ENCODE data around the gene ANO1.
"Not testable (repeated sequence)": the region's sequence is repeated elsewhere in the genome, so short reads cannot be mapped to it uniquely, and the experiment has no call there.

ANO1 gene

DNA sequence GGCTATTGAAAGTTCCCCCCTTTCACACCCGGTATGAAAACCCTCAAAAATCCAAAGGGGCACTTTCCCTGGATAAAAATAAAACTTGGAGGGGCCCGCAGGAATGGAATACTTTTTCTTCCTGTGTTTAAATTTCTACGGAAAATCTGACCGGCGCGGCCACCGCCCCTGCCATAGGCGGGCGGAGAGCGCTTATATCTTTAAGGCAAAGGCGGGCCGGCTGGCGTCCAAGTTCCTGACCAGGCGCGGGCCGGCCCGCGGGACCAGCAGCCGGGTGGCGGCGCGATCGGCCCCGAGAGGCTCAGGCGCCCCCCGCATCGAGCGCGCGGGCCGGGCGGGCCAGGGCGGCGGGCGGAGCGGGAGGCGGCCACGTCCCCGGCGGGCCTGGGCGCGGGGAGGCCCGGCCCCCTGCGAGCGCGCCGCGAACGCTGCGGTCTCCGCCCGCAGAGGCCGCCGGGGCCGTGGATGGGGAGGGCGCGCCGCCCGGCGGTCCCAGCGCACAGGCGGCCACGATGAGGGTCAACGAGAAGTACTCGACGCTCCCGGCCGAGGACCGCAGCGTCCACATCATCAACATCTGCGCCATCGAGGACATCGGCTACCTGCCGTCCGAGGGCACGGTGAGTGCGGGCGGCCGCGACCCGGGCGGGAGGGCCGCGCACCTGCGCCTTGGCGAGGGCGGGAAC lies at the start of gene ANO1:
Gene ANO1, plus strand, starts transcription at position 223 of the 686 bp plus-strand sequence. Its CDS starts 290 bp downstream, at position 513.
- DNase-seq, result no peak

DNA sequence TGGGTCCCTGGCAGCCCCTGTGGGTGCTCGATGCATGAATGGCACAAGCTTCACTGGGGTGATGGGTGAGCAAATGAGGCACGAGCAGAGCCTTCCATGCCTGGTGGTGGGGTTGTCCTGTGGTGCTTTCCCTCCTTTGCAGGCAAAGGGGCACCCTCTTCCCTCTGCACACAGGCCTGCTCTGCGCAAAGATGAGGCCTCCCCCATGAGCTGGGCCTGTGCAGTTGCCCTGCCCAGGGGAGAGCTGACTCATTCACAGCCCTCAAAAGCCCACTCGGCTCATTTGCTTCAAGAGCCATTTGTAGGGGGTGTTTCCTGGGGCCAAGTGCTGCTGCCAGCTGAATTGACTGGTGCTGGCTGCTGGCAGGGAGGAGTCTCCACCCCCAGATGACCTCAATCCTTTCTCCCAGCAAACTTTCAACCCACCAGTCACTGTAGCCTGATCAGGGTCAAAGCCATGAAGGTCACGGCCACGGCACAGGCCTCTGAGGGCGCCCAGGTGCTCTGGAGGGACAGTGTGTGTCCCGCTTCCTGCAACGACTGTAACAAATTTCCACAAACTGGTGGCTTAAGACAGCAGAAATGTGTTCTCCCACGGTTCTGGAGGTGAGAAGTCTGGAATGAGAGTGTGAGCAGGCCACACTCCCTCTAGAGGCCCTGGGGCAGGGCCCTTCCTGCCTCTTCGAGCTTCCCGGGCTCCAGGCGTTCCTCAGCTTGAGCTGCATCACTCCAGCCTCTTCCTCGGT lies 48.8 kb upstream of the ANO1 start:
- DNase-seq, result no peak

DNA sequence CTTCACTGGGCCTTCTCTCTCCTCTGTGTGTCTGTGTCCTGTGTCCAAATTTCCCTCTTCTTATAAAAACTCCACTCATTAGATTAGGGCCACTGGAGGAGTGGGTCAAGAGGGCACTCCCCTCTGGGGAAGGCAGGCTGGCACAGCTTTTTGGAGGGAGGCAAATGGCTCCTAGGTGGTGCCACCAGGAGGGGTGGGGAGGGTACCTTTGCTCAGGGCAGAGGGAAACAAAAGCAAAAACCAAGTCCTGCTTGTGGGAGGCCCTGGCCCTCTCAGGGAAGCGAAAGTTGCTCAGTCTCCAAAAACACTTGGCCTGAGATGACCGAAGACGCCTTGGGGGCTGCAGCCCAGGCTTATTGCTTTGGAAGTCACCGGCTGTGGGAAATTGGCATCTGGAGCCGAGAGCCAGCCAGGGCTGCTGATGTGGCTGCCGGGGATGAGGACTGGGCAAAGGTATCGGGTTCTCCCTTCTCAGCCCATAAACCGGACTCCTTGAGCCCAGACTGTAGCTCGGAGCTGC lies 48.2 kb upstream of the ANO1 start:
- no peak for DNase-seq

DNA sequence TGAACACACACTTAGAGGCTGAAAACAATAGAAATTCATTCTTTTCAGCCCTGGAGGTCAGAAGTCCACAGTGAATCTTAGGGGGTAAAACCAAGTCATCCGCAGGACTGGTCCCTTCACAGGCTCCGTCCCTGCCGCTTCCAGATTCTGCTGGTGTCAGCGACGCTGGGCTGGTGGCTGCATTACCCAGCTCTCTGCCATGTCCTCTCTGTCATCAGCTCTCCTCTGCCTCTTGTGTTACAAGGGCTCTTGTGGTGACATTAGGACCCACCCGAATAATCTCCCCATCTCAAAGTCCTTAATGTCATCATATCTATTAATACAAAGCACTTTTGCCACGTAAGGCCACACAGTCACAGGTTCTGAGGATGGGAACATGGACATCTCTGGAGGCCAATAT lies 47.7 kb upstream of the ANO1 start:
- DNase-seq, result no peak

DNA sequence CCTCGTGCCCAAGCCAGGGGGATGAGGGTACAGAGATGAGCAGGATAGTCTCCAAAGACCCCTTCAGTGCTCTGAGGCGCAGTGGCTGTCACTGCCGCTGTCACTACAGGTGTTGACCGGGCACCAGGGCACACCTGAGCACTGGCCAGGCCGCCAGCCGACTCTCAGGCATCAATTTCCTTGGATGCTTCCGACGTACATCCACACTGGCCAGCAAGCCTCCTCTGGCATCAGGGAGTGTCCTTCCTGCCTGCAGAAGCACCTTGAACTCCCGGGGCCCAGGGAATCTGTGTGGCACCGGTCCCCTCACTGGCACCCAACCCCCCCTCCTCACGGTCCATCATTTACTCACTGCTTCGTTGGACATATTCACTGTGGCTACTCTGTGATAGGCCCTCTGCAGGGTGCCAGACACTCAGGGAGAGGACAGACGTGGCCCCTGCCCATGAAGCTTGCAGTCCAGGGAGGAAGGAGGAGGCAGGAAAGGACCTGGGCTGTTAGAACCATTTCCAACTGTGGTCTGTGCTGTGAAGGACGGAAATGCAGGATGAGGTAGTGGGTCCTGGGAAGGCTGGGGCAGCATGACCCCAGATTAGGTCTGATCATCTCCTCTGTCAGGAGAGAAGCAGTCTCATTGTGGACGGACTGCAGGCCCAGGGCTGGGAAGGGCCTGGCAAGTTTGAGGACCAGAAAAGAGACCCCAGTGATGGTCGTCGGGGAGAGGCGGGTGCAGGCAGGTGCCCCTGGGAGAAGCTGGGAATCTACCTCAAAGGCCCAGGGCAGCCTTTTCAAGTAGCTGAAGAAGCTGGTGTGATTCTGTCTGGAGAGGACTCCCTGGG lies 46.3 kb upstream of the ANO1 start:
- no peak for DNase-seq

DNA sequence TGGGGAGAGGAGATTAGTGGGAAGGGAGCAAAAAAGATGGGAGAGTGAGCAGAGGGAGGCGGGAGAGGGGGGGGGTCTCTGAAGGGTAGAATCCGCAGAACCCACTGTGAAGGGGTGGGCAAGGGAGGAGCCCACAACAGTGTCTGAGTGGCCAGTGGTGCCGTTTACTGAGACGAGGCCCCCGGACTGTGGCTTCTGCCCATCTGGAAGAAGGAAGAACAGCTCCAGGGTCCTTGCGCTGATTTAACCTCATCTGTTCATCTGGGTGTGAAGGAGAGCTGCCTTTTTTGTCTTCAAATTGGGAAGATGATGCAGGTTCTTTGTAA lies 45.7 kb upstream of the ANO1 start:
- DNase-seq, result no peak

DNA sequence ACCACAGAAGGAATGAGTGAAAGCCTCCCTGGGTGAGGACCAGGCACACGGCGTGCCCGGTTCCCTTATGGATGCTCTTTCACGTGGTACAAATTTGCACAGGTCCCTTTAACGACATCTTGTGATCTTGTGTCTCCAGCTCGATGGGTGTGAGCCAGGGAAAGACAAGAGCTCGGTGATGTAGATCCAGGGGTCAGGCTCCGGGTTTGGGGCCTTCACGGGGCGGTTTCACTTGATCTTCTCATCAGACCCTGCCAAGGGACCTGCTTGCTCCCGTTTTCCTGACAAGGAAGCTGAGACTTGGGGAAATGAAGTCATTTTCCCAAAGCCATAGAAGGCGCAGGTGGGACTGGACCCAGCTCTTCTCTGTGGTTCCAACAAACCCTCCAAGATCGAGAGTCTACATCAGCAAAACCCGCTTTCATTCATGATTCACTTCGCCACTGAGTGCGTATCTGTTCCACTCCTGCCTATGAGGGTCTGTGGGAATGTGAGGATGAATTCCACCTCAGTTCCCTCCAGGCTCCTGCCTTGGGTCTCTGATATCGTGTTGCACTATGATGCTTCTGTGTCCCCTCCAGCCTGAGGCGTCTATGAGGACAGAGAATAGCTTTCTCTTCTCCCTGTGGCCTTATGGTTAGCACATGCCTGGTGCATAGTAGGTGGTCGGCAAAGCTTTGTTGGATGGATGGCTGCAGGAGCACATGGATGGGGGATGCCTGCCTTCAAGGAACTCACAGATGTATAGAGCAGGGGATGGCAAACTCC lies 45.0 kb upstream of the ANO1 start:
- no peak for DNase-seq

DNA sequence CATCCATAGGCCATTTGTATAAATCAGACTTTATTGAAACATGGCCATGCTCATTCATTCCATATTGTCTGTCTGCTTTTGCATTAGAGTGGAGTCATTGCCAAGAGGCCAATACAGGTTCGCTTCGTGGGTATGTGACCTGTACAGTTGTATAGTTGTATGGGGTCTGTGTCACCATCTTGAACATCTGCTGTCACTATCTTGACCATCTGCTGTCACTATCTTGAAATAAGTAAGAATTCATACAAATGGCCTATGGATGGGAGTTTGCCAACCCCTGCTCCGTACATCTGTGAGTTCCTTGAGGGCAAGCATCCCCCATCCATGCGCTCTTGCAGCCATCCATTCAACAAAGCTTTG lies 44.4 kb upstream of the ANO1 start:
- no peak for DNase-seq

DNA sequence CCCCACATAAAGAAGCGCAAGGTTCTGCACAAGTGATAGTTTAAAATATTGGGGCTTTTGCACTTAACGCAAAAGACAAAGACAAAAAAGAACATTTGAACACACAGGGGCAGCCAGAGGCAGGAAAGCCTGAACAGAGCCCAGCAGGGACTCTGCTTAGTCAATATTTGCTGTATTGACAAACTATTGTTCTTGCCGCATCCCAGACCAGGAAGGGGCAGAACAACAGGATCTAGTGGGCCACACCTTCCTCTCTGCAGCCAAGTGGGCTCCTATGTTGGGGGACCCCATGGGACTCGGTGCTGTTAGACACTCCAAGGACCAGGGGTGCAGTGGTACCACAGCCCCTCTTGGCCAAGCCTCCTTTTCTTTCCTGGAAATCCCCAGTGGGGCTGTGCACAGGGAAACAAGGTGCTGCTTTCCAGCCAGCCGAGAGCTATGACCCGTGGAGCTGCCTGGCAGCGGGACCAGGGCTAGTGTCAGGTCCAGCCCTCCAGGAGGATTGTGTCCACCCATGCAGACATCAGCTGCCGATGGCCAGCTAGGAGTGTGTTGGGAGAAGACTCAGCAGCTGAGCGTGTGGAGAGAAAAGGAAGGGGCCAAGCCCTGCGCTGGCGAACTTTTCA lies 43.3 kb upstream of the ANO1 start:
- DNase-seq, result no peak

DNA sequence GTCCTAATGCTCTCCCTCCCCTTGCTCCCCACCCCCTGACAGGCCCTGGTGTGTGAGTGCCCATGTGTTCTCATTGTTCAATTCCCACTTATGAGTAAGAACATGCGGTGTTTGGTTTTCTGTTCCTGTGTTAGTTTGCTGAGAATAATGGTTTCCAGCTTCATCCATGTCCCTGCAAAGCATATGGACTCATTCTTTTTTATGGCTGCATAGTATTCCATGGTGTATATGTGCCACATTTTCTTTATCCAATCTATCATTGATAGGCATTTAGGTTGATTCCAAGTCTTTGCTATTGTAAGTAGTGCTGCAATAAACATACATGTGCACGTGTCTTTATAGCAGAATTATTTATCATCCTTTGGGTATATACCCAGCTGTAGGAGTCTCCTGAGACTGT lies 42.5 kb upstream of the ANO1 start:
- not testable (repeated sequence) for DNase-seq

DNA sequence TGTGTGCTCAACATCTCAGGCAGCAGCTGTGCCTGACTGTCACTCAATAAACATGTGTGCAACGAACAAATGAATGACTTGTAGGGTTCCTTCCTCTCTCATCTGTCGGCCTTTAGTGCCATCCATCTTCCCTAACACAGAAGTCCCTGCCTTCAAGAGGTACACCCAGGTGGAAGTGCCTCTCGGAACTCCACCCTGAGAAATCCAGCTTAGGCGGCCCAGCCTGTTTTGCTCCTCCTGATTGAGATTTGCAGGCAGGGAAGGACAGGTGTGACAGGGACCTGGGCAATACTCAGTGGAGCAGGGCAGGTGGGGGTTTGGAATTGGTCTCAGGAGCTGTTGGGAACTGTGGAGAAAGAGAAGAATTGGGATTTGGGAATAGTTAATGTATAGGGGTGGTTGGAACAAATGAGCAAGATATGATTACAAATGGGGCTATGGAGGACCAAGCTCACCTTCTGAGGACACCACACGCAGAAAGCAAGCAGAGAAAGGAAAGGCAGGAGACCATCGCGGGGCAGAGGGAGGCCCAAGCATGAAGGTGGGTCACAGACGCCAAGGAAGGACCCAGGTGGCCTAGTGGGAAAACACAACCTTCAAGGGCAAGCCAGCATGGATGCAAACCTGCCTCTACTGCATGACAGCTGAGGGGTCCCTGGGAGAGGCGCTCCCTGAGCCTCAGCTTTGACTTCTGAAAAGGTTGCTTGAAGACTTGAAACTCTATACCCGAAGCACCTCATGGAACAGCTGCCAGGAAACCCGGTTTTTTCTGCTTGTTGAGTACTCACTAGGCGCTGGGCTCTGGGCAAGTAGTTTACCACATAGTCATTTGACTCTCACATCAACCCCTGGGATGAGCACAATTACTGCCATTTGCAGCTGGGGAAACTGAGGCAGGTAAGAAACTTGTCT lies 40.9 kb upstream of the ANO1 start:
- no peak for DNase-seq

DNA sequence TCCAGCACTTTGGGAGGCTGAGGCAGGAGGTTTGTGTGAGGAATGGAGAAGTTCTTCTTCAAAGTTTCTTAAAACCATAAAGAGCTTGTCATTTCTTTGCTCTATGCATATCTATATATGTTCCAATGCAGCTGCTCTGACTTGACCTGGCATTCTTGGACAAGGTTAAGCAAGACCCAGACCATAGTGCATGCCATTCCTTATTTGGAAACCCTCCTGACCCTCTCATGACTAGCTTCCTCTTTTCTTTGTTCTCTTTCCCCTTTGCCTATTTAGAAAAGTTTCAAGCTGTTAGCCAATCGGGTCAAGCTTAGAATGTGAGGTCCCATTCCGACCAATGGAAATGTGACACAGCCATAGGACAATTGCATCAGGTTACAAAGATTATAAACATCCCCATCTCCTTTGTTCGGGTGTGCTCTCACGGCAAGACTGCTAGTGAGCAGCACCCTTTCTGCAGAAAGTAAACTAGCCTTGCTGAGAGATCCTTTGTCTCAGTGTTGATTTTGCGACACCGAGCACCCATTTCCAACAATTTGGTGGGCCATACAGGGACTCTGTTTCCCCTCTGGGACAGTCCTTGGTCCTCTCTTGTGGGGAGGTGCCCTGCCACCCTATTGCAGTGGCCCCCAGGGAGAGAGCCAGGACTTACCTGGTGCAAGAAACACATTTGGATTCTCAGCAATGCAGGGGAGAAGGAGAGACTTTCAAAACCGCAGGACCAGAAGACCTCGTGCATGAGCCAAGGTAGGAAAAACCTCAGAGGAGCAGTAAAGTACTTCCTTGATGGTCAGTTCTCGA lies 39.9 kb upstream of the ANO1 start:
- DNase-seq, result no peak

DNA sequence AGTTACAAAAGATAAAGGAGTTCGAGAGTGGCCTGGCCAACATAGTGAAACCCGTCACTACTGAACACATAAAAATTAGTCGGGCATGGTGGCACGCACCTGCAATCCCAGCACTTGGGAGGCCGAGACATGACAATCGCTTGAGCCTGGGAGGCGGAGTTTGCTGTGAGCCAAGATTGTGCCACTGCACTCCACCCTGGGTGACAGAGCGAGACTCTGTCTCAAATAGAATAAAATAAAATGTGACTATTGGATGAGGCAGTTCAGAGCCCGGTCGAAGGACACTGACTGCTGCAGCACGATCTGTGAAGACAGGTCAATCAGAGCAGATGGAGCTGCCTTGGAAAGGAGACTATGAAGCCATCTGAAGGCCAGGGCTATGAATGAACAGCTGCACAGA lies 37.7 kb upstream of the ANO1 start:
- DNase-seq, result no peak

DNA sequence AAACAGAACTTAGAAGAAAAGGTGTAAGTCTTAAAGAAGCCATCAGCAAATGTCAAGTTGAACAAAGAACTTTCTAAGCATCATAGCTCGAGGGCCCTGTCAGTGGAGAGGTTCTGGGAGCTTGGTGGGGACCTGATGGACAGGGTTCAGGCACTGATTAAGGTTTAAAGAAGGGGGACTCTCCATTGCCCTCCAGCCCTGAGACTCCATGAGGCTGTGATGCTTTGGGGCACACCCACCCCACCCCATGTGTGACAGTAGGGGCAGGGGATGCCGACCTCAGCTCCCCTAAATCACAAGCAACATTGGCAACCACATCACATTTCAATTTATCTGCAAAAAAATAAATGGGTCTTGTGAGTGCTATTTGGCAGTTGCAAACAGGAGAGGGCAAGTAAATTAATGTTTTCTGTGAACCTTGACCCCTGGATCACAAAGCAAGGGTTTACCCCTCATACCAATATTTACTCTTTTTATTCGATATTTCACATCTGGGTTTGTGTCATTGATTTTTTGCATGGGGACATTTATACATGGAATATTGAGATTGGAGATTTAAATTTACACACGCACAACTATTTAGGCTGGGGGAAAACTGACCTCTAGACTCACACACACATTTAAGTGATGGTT lies 37.1 kb upstream of the ANO1 start:
- no peak for DNase-seq

DNA sequence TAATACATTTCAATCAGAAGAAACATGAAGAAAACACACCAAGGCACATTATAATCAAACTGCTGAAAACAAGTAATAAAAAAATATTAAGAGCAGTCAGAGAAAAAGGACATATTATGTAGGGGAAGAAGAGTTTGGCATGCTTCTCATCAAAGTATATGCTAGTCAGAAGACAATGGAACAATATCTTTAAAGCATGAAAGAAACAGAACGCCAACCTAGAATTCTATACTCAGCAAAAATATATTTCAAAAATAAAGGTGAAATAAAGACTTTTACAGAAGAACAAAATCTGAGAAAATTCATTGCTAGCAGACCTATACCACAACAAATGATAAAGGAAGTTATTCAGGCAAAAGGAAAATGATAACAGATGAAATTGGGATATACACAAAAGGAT lies 34.6 kb upstream of the ANO1 start:
- DNase-seq, result no peak

DNA sequence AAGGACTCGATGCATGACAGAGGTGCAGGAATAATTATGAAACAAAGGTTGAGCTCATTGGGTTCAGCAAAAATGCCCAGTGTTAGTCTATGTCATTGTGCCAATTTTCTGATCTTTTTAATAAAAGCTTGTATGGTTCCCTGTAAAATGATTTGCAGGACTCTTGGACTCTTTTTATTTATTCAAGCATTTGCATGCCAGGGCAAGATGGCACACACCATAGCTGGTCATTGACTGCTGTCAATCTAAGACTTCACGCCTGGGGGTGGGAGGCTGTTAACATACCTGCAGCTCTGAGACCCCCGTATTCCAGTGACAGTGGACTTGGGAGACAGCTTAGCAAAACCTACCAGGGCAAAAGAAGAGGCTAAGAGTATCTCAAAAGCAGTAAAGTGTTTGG lies 32.0 kb upstream of the ANO1 start:
- DNase-seq, result no peak

DNA sequence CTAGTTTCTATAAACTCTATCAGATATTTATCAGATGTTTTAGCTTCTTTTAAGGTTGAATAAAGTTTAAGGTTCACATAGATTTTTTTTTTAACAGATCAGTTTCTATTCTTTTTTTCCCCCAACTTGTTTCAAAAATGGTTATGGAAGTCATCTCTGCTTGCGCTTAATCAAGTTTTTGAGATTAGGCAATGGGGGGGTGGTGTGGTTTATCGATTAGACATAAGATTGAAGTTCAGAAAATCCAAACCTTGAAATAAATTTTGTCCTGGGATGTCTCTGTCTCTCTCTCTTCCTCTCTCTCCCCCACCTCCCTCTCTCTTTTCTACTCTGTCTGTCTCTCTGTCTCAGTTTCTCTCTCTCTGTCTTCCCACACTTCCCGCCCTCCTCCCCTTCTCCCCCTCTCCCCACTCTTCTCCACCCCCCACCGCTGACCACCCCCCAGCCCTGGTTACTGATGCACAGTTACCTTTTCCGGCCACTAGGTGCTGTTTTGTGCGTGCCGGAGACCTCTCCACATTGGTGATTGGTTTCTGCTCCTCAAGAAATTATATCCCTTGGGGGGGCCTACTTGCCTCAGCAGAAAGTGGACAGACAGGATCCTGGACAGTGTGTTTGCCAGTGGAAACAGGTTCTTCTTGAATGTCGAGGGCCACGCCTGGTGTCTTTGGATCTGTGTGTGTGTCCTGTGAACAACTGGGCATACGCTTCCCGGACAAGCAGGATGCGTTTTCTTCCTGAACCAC lies 29.7 kb upstream of the ANO1 start:
- no peak for DNase-seq

DNA sequence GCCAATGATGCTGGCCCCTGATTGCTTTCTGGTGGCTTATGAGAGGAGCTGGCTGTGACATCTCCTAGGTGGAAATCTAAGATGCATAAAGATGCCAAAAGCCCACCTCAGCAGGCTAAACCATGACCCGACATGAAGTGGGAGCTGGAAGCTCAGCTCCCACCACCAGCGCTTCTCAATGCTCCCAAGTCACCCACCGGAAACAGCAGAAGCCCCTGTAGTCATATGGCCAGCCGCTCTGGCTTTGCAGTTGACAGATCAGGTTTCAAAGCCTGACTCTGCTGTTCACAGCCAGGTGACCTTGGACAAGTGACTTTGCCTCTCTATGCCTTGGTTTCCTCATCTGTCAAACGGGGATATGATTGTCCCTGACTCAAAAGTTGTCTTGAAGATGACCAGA lies 29.1 kb upstream of the ANO1 start:
- DNase-seq, result no peak

DNA sequence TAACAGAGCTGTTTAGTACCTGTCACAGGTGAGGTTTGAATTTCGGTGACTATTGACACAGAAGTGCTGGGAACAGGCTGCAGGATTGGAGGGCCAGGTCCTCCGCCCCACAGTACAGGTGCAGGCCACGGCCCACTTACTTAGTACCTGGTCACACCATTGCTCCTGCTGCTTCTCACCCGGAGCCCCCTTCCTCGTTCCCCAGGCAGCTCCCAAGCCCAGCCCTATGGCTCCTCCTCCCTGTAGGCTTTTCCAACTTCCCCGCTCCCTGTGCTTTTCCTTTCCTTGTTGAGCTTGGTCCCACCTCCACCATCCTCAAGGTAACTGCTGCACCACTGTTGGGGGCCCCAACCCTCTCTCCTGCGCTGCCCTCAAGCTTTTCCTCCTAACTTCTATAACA lies 27.9 kb upstream of the ANO1 start:
- DNase-seq, result no peak

All from stimulated activated CD4-positive, alpha-beta T cell treated with anti-CD3 and anti-CD28 coated beads, Interleukin-4, amount 100 ng/mL, for 1 hour (primary cell).